H9 (cell line): Measurements from ENCODE around the gene CDCP1. TPM values are rescaled to one million over a fixed set of nuclear protein-coding genes. Genes with fewer than 3 reads are reported as not detected.

ENCODE experiments used
- DNase-seq: peaks from one replicate; pipeline ENCODE4 v3.0.0-alpha.2; 2017
- H2AFZ ChIP-seq: one replicate; pipeline ENCODE4 v1.6.1; 2013; ENCODE audit warnings: mild to moderate bottlenecking, low read length, control low read depth, moderate library complexity
- H2AK5ac ChIP-seq: 2 replicates; pipeline ENCODE4 v1.6.1; 2013; ENCODE audit warnings: low read length, control low read depth, mixed read lengths; ENCODE audit not compliant: insufficient read length
- H2BK120ac ChIP-seq: one replicate; pipeline ENCODE4 v1.6.1; 2013; ENCODE audit warnings: low read depth, mild to moderate bottlenecking, low read length, control low read depth, inconsistent platforms; ENCODE audit not compliant: poor library complexity, severe bottlenecking
- H2BK12ac ChIP-seq: 2 replicates; pipeline ENCODE4 v1.6.1; 2013; ENCODE audit warnings: low read length, control low read depth, mixed read lengths, low read depth; ENCODE audit not compliant: insufficient read length
- H2BK15ac ChIP-seq: 2 replicates; pipeline ENCODE4 v1.6.1; 2013; ENCODE audit warnings: low read depth, low read length, control low read depth
- H2BK20ac ChIP-seq: one replicate; pipeline ENCODE4 v1.6.1; 2013; ENCODE audit warnings: low read depth, mild to moderate bottlenecking, low read length, control low read depth, inconsistent platforms; ENCODE audit not compliant: poor library complexity, severe bottlenecking
- H2BK5ac ChIP-seq: 2 replicates; pipeline ENCODE4 v1.6.1; 2013; ENCODE audit warnings: low read length, control low read depth, mixed read lengths; ENCODE audit not compliant: insufficient read length
- H3K14ac ChIP-seq: 2 replicates; pipeline ENCODE4 v1.6.1; 2013; ENCODE audit warnings: low read length, control low read depth; ENCODE audit not compliant: insufficient read depth
- H3K18ac ChIP-seq: 2 replicates; pipeline ENCODE4 v1.6.1; 2013; ENCODE audit warnings: low read depth, mild to moderate bottlenecking, mixed read lengths, low read length, control low read depth; ENCODE audit not compliant: insufficient read length
- H3K23ac ChIP-seq: 2 replicates; pipeline ENCODE4 v1.6.1; 2013; ENCODE audit warnings: low read length, control low read depth, mixed read lengths, low read depth; ENCODE audit not compliant: insufficient read length
- H3K23me2 ChIP-seq: 2 replicates; pipeline ENCODE4 v1.6.1; 2013; ENCODE audit warnings: low read depth, mild to moderate bottlenecking, mixed read lengths, low read length, control low read depth; ENCODE audit not compliant: insufficient read length, poor library complexity, severe bottlenecking
- H3K27ac ChIP-seq: 2 replicates; pipeline ENCODE4 v1.5.1; 2013; ENCODE audit warnings: low read length, control low read depth, mixed read lengths, low read depth; ENCODE audit not compliant: insufficient read length
- H3K27me3 ChIP-seq: 2 replicates; pipeline ENCODE4 v1.6.1; 2013; ENCODE audit warnings: low read length, control low read depth, inconsistent platforms; ENCODE audit not compliant: insufficient read depth
- H3K4ac ChIP-seq: 2 replicates; pipeline ENCODE4 v1.6.1; 2013; ENCODE audit warnings: low read depth, mild to moderate bottlenecking, control low read depth, inconsistent platforms, low read length, moderate library complexity
- H3K4me1 ChIP-seq: 2 replicates; pipeline ENCODE4 v1.6.1; 2013; ENCODE audit warnings: low read length, control low read depth, inconsistent platforms; ENCODE audit not compliant: insufficient read depth
- H3K4me2 ChIP-seq: 2 replicates; pipeline ENCODE4 v1.6.1; 2013; ENCODE audit warnings: low read length, control low read depth, mixed read lengths; ENCODE audit not compliant: insufficient read length, insufficient read depth
- H3K56ac ChIP-seq: 2 replicates; pipeline ENCODE4 v1.6.1; 2013; ENCODE audit warnings: low read depth, mild to moderate bottlenecking, mixed read lengths, low read length, control low read depth; ENCODE audit not compliant: insufficient read length
- H3K79me1 ChIP-seq: 2 replicates; pipeline ENCODE4 v1.6.1; 2013; ENCODE audit warnings: low read depth, mild to moderate bottlenecking, moderate library complexity, low read length, control low read depth, inconsistent platforms; ENCODE audit not compliant: insufficient read depth, poor library complexity, severe bottlenecking
- H3K79me2 ChIP-seq: 2 replicates; pipeline ENCODE4 v1.6.1; 2013; ENCODE audit warnings: low read length, control low read depth, inconsistent platforms; ENCODE audit not compliant: insufficient read depth
- H3K9ac ChIP-seq: 2 replicates; pipeline ENCODE4 v1.6.1; 2013; ENCODE audit warnings: low read length, control low read depth, mixed read lengths; ENCODE audit not compliant: insufficient read length; ENCODE audit errors: extremely low read depth
- H3K9me3 ChIP-seq: one replicate; pipeline ENCODE4 v1.6.1; 2013; ENCODE audit warnings: low read depth, low read length, inconsistent platforms; ENCODE audit not compliant: control insufficient read depth
- H3T11ph ChIP-seq: one replicate; pipeline ENCODE4 v1.6.1; 2013; ENCODE audit warnings: mild to moderate bottlenecking, low read length, control low read depth, inconsistent platforms
- H4K20me1 ChIP-seq: one replicate; pipeline ENCODE4 v1.6.1; 2013; ENCODE audit not compliant: control insufficient read depth, insufficient read length, insufficient read depth
- H4K5ac ChIP-seq: 2 replicates; pipeline ENCODE4 v1.6.1; 2013; ENCODE audit warnings: low read depth, mild to moderate bottlenecking, mixed read lengths, low read length, control low read depth; ENCODE audit not compliant: insufficient read length
- H4K8ac ChIP-seq: replicated peaks from 2 replicates; pipeline ENCODE4 v1.6.1; 2013; ENCODE audit warnings: low read length, control low read depth, mixed read lengths, low read depth; ENCODE audit not compliant: insufficient read length
- H4K91ac ChIP-seq: 2 replicates; pipeline ENCODE4 v1.6.1; 2013; ENCODE audit warnings: low read depth, mild to moderate bottlenecking, moderate library complexity, mixed read lengths, low read length, control low read depth; ENCODE audit not compliant: insufficient read length
- H3K27ac Mint-ChIP-seq, 3 experiments: 2 replicates in 2 of 3; 3 replicates in 1 of 3; pipeline ENCODE4 v1.8.0; 2020 to 2021; ENCODE audit warnings: mixed read lengths in 3 of 3, mild to moderate bottlenecking in 1 of 3, moderate library complexity in 1 of 3
- H3K27me3 Mint-ChIP-seq: 2 replicates; pipeline ENCODE4 v1.8.0; 2021; ENCODE audit warnings: low read depth, mild to moderate bottlenecking, moderate library complexity, mixed read lengths
- H3K36me3 Mint-ChIP-seq, 3 experiments: 2 replicates in 2 of 3; 3 replicates in 1 of 3; pipeline ENCODE4 v1.8.0; 2020 to 2021; ENCODE audit warnings: low read depth in 3 of 3, mixed read lengths in 3 of 3; ENCODE audit not compliant: insufficient read depth in 1 of 3
- H3K4me1 Mint-ChIP-seq, 2 experiments: 2 replicates each; pipeline ENCODE4 v1.8.0; 2020; ENCODE audit warnings: mixed read lengths in 2 of 2
- H3K4me3 Mint-ChIP-seq, 2 experiments: 2 replicates in 1 of 2; 3 replicates in 1 of 2; pipeline ENCODE4 v1.8.0; 2020 to 2021; ENCODE audit warnings: mild to moderate bottlenecking in 2 of 2, mixed read lengths in 2 of 2, moderate library complexity in 1 of 2
- H3K9me3 Mint-ChIP-seq, 2 experiments: 2 replicates in 1 of 2; 3 replicates in 1 of 2; pipeline ENCODE4 v1.8.0; 2020; ENCODE audit warnings: mild to moderate bottlenecking in 2 of 2, mixed read lengths in 2 of 2, moderate library complexity in 1 of 2
- WGBS: extraction: QIAGEN DNeasy Blood & Tissue Kit; methylation state at CpG from one replicate; pipeline ENCODE4 v1.1.7; 2013; ENCODE audit warnings: missing lambda C conversion rate, low lambda C conversion rate, mixed read lengths; ENCODE audit not compliant: insufficient read length; ENCODE audit errors: extremely low coverage; 5-methylcytosine and 5-hydroxymethylcytosine counted together
- total RNA-seq: library from RNA; stranded (reverse); gene quantifications from 2 replicates; pipeline ENCODE4 v1.2.1, GENCODE V29; 2021
- TF ChIP-seq, protein P1 (sequence below): fragments of 200-600 bp; sonication (generic); conservative IDR thresholded peaks from 3 replicates; pipeline ENCODE4 v1.8.0; 2021; ENCODE audit warnings: antibody characterized with exemption, mild to moderate bottlenecking

CDCP1 gene
- total RNA-seq, 1 experiment from 2014 or later, result 12.9 TPM

DNA sequence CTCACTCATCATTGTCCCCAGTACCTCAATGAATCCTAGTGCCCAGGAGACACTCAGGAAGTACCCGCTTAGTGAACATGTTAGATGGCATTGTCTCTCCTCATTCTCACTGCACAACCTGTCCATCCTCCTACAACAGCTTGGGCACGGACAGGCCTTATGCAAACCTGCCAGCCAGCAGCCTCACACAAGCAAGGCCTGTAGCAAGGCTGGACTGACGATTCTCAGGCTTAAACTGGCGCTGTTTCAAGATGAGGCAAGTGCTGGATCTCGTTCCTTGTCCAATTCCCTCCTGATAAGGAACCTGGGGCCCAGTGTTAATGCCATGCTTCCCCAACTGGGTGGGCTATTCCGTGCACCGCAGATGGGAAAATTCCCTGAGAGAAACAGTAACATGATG is 59.0 kb downstream of the CDCP1 start:
- Mint-ChIP-seq H3K4me3 (no peak overlapping the region), H3K27me3 (no peaks in the 10 kb centered on the region), H3K4me1 (peaks cover 17% of the 10 kb centered on the region in 2 experiments), H3K27ac (peak overlapping the region in 1 of 3 experiments; percentile 26; a peak in 1 of 7 replicates), H3K9me3 (no peaks in the 10 kb centered on the region; a peak in 1 of 5 replicates), H3K36me3 (peaks cover 12 to 57% (median 29%) of the 10 kb centered on the region in 3 experiments)
- Histone ChIP-seq H2BK12ac (no peak overlapping the region), H4K20me1 (no peaks in the 10 kb centered on the region), H4K91ac (no peak overlapping the region), H4K5ac (no peak overlapping the region), H3K18ac (no peak overlapping the region), H2BK20ac (no peak overlapping the region), H3K4ac (no peak overlapping the region), H3K9me3 (no peaks in the 10 kb centered on the region), H2BK5ac (no peak overlapping the region), H4K8ac (no peak overlapping the region), H3K23ac (no peak overlapping the region), H3K23me2 (no peaks in the 10 kb centered on the region), H3K9ac (no peak overlapping the region), H3K27me3 (no peaks in the 10 kb centered on the region), H2AFZ (no peak overlapping the region), H3K14ac (no peak overlapping the region; the same call in 1 of the 2 replicates), H3K79me1 (no peaks in the 10 kb centered on the region), H3K4me1 (no peaks in the 10 kb centered on the region; the same call in 1 of the 2 replicates), H3K79me2 (no peaks in the 10 kb centered on the region), H2BK15ac (no peak overlapping the region), H2AK5ac (no peak overlapping the region), H2BK120ac (no peak overlapping the region), H3K4me2 (no peak overlapping the region), H3T11ph (no peak overlapping the region), H3K56ac (peak overlapping the region; percentile 47), H3K27ac (no peak overlapping the region)
- no peak for DNase-seq
- WGBS, result no CpG with 5 or more reads among the region's 7 CpGs
- TF ChIP-seq, protein P1, sequence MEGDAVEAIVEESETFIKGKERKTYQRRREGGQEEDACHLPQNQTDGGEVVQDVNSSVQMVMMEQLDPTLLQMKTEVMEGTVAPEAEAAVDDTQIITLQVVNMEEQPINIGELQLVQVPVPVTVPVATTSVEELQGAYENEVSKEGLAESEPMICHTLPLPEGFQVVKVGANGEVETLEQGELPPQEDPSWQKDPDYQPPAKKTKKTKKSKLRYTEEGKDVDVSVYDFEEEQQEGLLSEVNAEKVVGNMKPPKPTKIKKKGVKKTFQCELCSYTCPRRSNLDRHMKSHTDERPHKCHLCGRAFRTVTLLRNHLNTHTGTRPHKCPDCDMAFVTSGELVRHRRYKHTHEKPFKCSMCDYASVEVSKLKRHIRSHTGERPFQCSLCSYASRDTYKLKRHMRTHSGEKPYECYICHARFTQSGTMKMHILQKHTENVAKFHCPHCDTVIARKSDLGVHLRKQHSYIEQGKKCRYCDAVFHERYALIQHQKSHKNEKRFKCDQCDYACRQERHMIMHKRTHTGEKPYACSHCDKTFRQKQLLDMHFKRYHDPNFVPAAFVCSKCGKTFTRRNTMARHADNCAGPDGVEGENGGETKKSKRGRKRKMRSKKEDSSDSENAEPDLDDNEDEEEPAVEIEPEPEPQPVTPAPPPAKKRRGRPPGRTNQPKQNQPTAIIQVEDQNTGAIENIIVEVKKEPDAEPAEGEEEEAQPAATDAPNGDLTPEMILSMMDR, result no peak
